ENCODE data around the gene PLPP1. TPM values are rescaled to one million over a fixed set of nuclear protein-coding genes. Genes with fewer than 3 reads are reported as not detected.

PLPP1 gene
- total RNA-seq, 2 experiments from 2014 or later: 2.9 to 3.0 TPM

GRCh38 chr5:55511010-55511409 lies 23.8 kb downstream of the PLPP1 start:
- POLR2A ChIA-PET: no interaction called here
- no peak overlapping the region for H3K27ac ChIP-seq (ENCODE audit: low read depth in 1 of 2, low read length in 2 of 2)
- ATAC-seq (ENCODE audit: poor library complexity) (no peak), DNase-seq (no peak)
- H3K27me3 Mint-ChIP-seq: no peaks in the 10 kb centered on the region
- no peak overlapping the region for H3K27ac Mint-ChIP-seq
- no peak overlapping the region for H3K4me3 Mint-ChIP-seq
- no peaks in the 10 kb centered on the region for H3K4me1 ChIP-seq (ENCODE audit: insufficient read depth, low read length)
- no peaks in the 10 kb centered on the region for H3K9me3 ChIP-seq (ENCODE audit: control insufficient read depth in 1 of 2, insufficient read depth in 1 of 2, low read length in 2 of 2)
- no peaks in the 10 kb centered on the region for H3K9me3 Mint-ChIP-seq
- H3K4me1 Mint-ChIP-seq (ENCODE audit: low read depth): peaks cover 27% of the 10 kb centered on the region
- no peaks in the 10 kb centered on the region for H3K36me3 ChIP-seq (ENCODE audit: insufficient read depth, low read length)
- no peak for TF ChIP-seq CTCF (IDR thresholded peaks at IDR 0.05)
- CTCF ChIA-PET: no interaction called here
- H3K4me3 ChIP-seq (ENCODE audit: low read length): no peak overlapping the region
- H3K27me3 ChIP-seq (ENCODE audit: control insufficient read depth in 1 of 2, insufficient read depth in 2 of 2, low read length in 2 of 2): no peaks in the 10 kb centered on the region
- intact Hi-C loops (cut with DNase I, micrococcal nuclease): no loop called here
- no peaks in the 10 kb centered on the region for H3K36me3 Mint-ChIP-seq (ENCODE audit: low read depth)

- TF ChIP-seq CTCF (IDR thresholded peaks at IDR 0.05): no peak
- Histone ChIP-seq H3K27ac (ENCODE audit: low read depth in 1 of 2, low read length in 2 of 2) (no peak overlapping the region), H3K36me3 (ENCODE audit: insufficient read depth, low read length) (no peaks in the 10 kb centered on the region), H3K27me3 (ENCODE audit: control insufficient read depth in 1 of 2, insufficient read depth in 2 of 2, low read length in 2 of 2) (no peaks in the 10 kb centered on the region), H3K4me1 (ENCODE audit: insufficient read depth, low read length) (no peaks in the 10 kb centered on the region), H3K4me3 (ENCODE audit: low read length) (no peak overlapping the region), H3K9me3 (ENCODE audit: control insufficient read depth in 1 of 2, insufficient read depth in 1 of 2, low read length in 2 of 2) (no peaks in the 10 kb centered on the region)
- Mint-ChIP-seq H3K27me3 (no peaks in the 10 kb centered on the region), H3K36me3 (ENCODE audit: low read depth) (no peaks in the 10 kb centered on the region), H3K4me1 (ENCODE audit: low read depth) (peaks cover 28% of the 10 kb centered on the region), H3K9me3 (no peaks in the 10 kb centered on the region), H3K4me3 (no peak overlapping the region), H3K27ac (no peak overlapping the region)
- DNase-seq: no peak
- CTCF ChIA-PET: no interaction called here
- intact Hi-C loops (cut with DNase I, micrococcal nuclease): no loop called here
- POLR2A ChIA-PET: no interaction called here
- ATAC-seq (ENCODE audit: poor library complexity): no peak
Measured at GRCh38 chr5:55510523-55510880, 24.3 kb downstream of the PLPP1 start.

GRCh38 chr5:55509796-55510522 lies 24.8 kb downstream of the PLPP1 start:
- Histone ChIP-seq H3K27ac (ENCODE audit: low read depth in 1 of 2, low read length in 2 of 2) (no peak overlapping the region), H3K9me3 (ENCODE audit: control insufficient read depth in 1 of 2, insufficient read depth in 1 of 2, low read length in 2 of 2) (no peaks in the 10 kb centered on the region), H3K36me3 (ENCODE audit: insufficient read depth, low read length) (no peaks in the 10 kb centered on the region), H3K4me3 (ENCODE audit: low read length) (no peak overlapping the region), H3K4me1 (ENCODE audit: insufficient read depth, low read length) (no peaks in the 10 kb centered on the region), H3K27me3 (ENCODE audit: control insufficient read depth in 1 of 2, insufficient read depth in 2 of 2, low read length in 2 of 2) (no peaks in the 10 kb centered on the region)
- peaks cover 30% of the 10 kb centered on the region for H3K4me1 Mint-ChIP-seq (ENCODE audit: low read depth)
- no peak overlapping the region for H3K4me3 Mint-ChIP-seq
- H3K27ac Mint-ChIP-seq: no peak overlapping the region
- intact Hi-C loops (cut with DNase I, micrococcal nuclease): no loop called here
- no peaks in the 10 kb centered on the region for H3K27me3 Mint-ChIP-seq
- no peaks in the 10 kb centered on the region for H3K36me3 Mint-ChIP-seq (ENCODE audit: low read depth)
- TF ChIP-seq CTCF (IDR thresholded peaks at IDR 0.05): no peak
- POLR2A ChIA-PET: no interaction called here
- no peak for DNase-seq
- H3K9me3 Mint-ChIP-seq: no peaks in the 10 kb centered on the region
- CTCF ChIA-PET: no interaction called here
- ATAC-seq (ENCODE audit: poor library complexity): no peak
